Mucosa of descending colon (tissue), 3 donors: ENCODE results near the gene SCARB1. TPM values are rescaled to one million over a fixed set of nuclear protein-coding genes. Genes with fewer than 3 reads are reported as not detected.

ENCODE experiments used
- ATAC-seq: fragments of 200-7000 bp; cut with Tn5 transposase; one replicate; pipeline ENCODE4 v1.9.1; 2020; ENCODE audit warnings: mild to moderate bottlenecking, moderate library complexity
- DNase-seq, 3 donors: peaks; one replicate each; pipeline ENCODE4 v3.0.0-alpha.2; 2020
- H3K36me3 ChIP-seq: fragments of 200-600 bp; one replicate; pipeline ENCODE4 v1.8.0; 2021; ENCODE audit warnings: low read depth, mild to moderate bottlenecking
- H3K4me1 ChIP-seq: fragments of 200-600 bp; one replicate; pipeline ENCODE4 v1.8.0; 2021; ENCODE audit warnings: low read depth, mild to moderate bottlenecking
- H3K4me3 ChIP-seq: fragments of 200-600 bp; one replicate; pipeline ENCODE4 v1.8.0; 2021; ENCODE audit warnings: mild to moderate bottlenecking
- H3K9me3 ChIP-seq: fragments of 200-600 bp; one replicate; pipeline ENCODE4 v1.8.0; 2021; ENCODE audit warnings: mild to moderate bottlenecking
- intact Hi-C, 2 donors: fragments of 100-400 bp; cut with DNase I in 1 of 2; cut with micrococcal nuclease in 1 of 2; formaldehyde crosslinking; loops; one replicate each; pipeline versions ENCODE4 v1.11.0 to v1.11.1; 2022; cut with DNase I, micrococcal nuclease
- total RNA-seq, 3 donors: library from RNA; stranded (reverse); fragmentation: NEBNext Ultra II Directional in 2 of 3; extraction: Animal tissue kit (Norgen Biotek cat#: 25700) in 2 of 3; gene quantifications; one replicate each; pipeline versions ENCODE4 v1.2.1 to v1.2.4, GENCODE V29; 2021 to 2023
- TF ChIP-seq, protein P1 (sequence below): fragments of 200-600 bp; IDR thresholded peaks from one replicate; pipeline ENCODE4 v1.8.0; 2022; ENCODE audit warnings: antibody characterized with exemption, mild to moderate bottlenecking
- donor health status: DM: no; HTN: no; CAD: no; lungs with moderate emphysema.
- donor health status: DM: no; HTN: no; CAD: no.
- donor health status: DM: no; HTN: yes; CAD: no.

Gene SCARB1
- total RNA-seq, 3 donors from 2014 or later: 23.0 to 55.1 (median 31.2) TPM

DNA sequence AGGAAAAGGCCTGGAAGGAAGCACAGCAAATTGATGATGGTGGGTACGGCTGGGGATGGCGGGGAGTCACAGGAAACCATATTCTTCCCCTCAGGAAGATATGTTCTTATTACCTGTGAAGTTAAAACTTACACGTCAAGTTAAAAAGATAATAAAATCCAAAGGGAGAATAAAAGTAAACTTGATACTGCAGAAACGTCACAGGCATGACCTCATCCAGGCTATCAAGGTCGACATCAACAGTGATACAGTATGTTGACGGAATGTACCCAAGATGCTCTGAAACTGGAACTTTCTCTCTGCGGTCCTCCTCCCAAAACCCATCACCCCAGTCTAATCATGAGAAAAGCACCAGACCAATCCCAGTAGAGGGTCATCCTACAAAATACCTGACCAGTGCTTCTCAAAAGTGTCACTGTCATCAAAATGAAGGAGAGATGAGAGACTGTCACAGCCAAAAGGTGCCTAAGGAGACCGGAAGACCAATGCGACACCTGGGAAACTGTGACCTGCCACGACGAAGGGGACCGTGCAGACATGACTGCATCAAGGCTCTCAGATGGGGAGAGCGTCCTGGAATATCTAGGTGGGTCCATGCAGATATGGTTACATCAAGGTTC lies 74.6 kb downstream of the SCARB1 start:
- ATAC-seq (no peak), DNase-seq (no peak)
- Histone ChIP-seq H3K4me1 (no peaks in the 10 kb centered on the region), H3K4me3 (no peak overlapping the region), H3K36me3 (no peaks in the 10 kb centered on the region), H3K9me3 (no peaks in the 10 kb centered on the region)
- intact Hi-C loops: no loop called here
- TF ChIP-seq, protein P1, sequence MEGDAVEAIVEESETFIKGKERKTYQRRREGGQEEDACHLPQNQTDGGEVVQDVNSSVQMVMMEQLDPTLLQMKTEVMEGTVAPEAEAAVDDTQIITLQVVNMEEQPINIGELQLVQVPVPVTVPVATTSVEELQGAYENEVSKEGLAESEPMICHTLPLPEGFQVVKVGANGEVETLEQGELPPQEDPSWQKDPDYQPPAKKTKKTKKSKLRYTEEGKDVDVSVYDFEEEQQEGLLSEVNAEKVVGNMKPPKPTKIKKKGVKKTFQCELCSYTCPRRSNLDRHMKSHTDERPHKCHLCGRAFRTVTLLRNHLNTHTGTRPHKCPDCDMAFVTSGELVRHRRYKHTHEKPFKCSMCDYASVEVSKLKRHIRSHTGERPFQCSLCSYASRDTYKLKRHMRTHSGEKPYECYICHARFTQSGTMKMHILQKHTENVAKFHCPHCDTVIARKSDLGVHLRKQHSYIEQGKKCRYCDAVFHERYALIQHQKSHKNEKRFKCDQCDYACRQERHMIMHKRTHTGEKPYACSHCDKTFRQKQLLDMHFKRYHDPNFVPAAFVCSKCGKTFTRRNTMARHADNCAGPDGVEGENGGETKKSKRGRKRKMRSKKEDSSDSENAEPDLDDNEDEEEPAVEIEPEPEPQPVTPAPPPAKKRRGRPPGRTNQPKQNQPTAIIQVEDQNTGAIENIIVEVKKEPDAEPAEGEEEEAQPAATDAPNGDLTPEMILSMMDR: no peak

DNA sequence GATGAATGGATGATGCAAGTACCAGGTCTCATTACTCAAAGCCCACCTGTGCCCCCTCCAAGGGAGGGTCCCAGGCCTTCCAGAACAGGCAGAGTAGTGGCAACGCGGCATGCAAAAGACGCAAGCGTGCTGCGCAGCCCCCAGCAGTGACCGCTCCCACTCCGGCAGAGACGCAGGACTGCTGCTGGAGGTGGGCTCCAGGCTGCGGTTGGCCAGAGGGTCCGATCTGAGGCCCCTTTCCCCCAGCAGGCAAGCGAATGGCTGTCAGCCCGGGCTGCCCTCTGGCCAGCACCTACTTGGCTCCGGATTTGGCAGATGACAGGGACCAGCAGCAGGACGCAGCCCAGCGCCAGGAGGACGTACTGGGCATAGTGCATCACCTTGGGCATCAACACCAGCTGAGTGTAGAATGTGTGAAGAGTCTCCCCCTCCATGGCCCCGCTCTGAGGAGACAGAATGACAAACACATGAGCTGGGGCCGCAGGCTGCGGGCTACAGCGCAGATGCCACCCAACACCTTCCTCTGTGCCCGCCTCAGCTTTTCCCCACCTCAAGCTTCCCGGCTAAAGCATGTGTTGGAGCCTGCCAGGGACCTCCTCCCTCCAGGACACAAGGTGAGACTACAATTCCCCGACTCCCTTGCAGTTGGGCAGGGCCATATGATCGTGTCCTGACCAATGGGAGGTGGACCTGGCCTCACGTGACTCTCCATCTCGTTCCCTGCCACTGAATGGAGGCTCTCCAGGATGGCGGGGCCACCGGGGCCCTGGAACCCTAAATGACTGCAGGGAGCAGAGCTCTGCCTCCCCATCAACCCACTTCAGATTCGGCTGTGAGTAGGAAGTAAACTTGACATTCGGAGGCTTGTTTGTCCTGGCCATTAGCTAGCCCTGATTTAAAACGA lies 77.4 kb downstream of the SCARB1 start:
- ATAC-seq: peak; percentile 28

DNA sequence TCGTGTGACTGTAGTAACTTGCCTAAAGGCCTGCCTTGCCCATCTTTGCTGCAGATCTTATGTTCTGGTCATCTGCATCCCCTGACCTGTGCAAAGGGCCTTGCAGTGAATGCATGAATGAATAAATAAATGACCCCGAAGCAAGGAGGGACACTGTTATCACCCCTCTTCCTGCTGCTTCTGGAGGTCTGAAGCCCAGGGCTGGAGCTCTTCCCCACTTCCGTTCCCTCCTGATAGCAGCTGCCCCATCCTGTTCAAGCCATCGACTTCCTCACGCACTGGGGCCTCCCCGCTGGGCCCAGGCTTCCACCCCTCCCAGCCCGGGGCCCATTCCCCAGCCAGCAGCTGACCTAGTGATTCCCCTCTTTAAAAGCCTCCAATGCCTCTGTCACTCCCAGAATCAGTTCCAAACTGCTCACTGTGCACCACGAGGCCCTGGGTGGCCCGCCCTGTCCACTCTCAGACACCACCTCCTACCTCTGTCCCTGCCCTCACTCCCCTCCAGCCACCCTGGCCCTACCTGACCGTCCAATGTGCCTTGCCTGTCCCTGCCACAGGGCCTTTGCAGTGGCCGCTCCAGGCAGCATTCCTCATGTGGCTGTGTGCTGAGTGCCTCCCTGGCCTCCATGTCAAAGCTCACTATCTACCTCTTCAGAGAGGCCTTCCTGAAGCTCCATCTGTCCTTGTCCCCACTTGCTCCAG lies 78.6 kb downstream of the SCARB1 start:
- TF ChIP-seq, protein P1: no peak
- Histone ChIP-seq H3K4me1 (no peaks in the 10 kb centered on the region), H3K9me3 (no peaks in the 10 kb centered on the region), H3K36me3 (no peaks in the 10 kb centered on the region), H3K4me3 (no peak overlapping the region)
- intact Hi-C loops: no loop called here
- ATAC-seq: no peak
- DNase-seq: no peak

More for the DNA sequence above, 77.4 kb downstream of the SCARB1 start:
- TF ChIP-seq, protein P1: no peak
- Histone ChIP-seq H3K4me3 (no peak overlapping the region), H3K4me1 (no peaks in the 10 kb centered on the region), H3K9me3 (no peaks in the 10 kb centered on the region), H3K36me3 (no peaks in the 10 kb centered on the region)
- peak in 1 of 3 donors; percentile 50 for DNase-seq
- intact Hi-C loops: no loop called here

DNA sequence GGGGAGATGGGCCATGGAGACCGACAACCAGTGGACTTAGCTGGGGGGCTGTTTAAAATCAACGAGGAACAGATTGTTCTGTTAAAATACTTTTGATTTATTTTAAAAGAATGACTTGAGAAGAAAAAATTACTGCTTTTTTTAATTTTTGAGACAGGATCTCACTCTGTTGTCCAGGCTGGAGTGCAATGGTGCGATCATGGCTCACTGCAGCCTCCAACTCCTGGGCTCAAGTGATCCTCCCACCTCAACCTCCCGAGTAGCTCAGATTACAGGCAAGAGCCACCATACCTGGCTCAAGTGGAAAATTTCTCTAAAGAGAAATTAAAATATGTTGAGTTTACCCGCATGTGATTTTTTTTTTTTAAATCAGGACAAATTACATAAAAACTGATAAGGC lies 80.6 kb downstream of the SCARB1 start:
- no peak for DNase-seq
- Histone ChIP-seq H3K4me3 (no peak overlapping the region), H3K4me1 (no peaks in the 10 kb centered on the region), H3K9me3 (no peaks in the 10 kb centered on the region), H3K36me3 (no peaks in the 10 kb centered on the region)
- ATAC-seq: no peak
- TF ChIP-seq, protein P1: no peak
- intact Hi-C loops: no loop called here

DNA sequence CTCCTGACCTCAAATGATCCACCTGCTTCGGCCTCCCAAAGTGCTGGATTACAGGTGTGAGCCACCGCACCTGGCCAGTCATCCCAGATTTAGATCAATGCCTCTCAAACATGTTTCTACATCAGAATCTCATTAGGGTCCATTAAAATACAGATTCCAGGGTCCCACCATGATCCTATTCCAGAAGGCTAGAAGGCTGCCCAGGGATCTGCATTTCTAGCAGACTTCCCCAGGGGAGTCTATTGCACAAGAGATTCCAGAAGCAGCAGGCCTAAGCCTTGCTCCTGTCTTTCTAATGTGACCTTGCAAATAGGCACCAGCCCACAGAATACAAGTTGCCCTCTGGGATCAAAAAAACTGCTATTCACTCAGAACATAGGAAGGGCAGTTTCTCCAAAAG lies 81.5 kb downstream of the SCARB1 start:
- Histone ChIP-seq H3K36me3 (no peaks in the 10 kb centered on the region), H3K4me1 (no peaks in the 10 kb centered on the region), H3K4me3 (no peak overlapping the region), H3K9me3 (no peaks in the 10 kb centered on the region)
- intact Hi-C loops: no loop called here
- DNase-seq: no peak
- TF ChIP-seq, protein P1: no peak
- ATAC-seq: no peak
